ENCODE data around the gene PRKCZ. TPM values are rescaled to one million over a fixed set of nuclear protein-coding genes. Genes with fewer than 3 reads are reported as not detected.
"Not testable (repeated sequence)": the region's sequence is repeated elsewhere in the genome, so short reads cannot be mapped to it uniquely, and the experiment has no call there.

Gene PRKCZ
- total RNA-seq, 1 donor from 2014 or later: 33.4 TPM

DNA sequence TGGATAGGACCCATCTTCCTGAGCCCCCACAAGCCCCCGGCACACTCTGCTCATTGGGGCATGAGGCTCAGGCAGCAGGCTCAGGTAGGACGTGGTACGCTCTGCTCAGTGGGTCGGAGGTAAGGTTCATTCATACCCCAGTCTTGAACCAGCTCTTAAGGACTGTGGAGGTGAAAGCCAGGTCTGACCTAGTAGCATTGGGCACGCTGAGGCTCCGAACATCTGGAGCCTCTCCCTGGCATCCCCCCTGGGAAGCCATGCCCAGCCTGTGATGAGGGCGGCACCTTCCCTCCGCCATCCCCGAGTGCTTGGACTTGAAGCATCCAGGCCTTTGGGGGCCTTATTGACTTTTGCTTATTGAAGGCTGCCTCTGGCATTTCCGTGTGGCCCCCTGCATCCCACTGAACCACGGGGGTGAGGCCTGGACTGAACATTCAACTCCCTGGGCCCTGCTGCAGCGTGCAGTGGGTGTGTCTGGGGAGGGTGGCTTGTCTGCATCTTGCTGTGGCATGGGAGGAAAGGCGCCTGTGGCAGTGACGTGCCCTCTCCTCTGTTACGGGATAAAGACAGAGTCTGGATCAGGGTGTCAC is 94.4 kb downstream of the PRKCZ start:
- DNase-seq (ENCODE audit: low spot score): no peak
- no peaks in the 10 kb centered on the region for H3K4me1 ChIP-seq
- no peak overlapping the region for H3K4me2 ChIP-seq
- H2AFZ ChIP-seq (replicated peaks): no peak overlapping the region
- no peaks in the 10 kb centered on the region for H3K9me3 ChIP-seq (ENCODE audit: low read depth)
- H3K27me3 ChIP-seq: no peaks in the 10 kb centered on the region
- Mint-ChIP-seq H3K27me3 (ENCODE audit: insufficient read depth, low read depth) (peaks cover 2% of the 10 kb centered on the region), H3K4me1 (peaks cover 6% of the 10 kb centered on the region), H3K9me3 (no peaks in the 10 kb centered on the region), H3K27ac (no peak overlapping the region), H3K36me3 (no peaks in the 10 kb centered on the region), H3K4me3 (no peak overlapping the region)
- H3K9ac ChIP-seq: no peak overlapping the region
- no peaks in the 10 kb centered on the region for H3F3A ChIP-seq (ENCODE audit: low read depth)
- H3K79me2 ChIP-seq (ENCODE audit: low read depth): no peaks in the 10 kb centered on the region
- no peak overlapping the region for H3K4me3 ChIP-seq
- H3K36me3 ChIP-seq: no peaks in the 10 kb centered on the region
- TF ChIP-seq EZH2phosphoT487 (IDR thresholded peaks at IDR 0.05) (no peak), EZH2 (IDR thresholded peaks at IDR 0.05) (no peak)
- TF ChIP-seq, protein P1, sequence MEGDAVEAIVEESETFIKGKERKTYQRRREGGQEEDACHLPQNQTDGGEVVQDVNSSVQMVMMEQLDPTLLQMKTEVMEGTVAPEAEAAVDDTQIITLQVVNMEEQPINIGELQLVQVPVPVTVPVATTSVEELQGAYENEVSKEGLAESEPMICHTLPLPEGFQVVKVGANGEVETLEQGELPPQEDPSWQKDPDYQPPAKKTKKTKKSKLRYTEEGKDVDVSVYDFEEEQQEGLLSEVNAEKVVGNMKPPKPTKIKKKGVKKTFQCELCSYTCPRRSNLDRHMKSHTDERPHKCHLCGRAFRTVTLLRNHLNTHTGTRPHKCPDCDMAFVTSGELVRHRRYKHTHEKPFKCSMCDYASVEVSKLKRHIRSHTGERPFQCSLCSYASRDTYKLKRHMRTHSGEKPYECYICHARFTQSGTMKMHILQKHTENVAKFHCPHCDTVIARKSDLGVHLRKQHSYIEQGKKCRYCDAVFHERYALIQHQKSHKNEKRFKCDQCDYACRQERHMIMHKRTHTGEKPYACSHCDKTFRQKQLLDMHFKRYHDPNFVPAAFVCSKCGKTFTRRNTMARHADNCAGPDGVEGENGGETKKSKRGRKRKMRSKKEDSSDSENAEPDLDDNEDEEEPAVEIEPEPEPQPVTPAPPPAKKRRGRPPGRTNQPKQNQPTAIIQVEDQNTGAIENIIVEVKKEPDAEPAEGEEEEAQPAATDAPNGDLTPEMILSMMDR (IDR thresholded peaks at IDR 0.05): no peak
- no peaks in the 10 kb centered on the region for H4K20me1 ChIP-seq (ENCODE audit: low read depth)
- no peak overlapping the region for H3K27ac ChIP-seq

DNA sequence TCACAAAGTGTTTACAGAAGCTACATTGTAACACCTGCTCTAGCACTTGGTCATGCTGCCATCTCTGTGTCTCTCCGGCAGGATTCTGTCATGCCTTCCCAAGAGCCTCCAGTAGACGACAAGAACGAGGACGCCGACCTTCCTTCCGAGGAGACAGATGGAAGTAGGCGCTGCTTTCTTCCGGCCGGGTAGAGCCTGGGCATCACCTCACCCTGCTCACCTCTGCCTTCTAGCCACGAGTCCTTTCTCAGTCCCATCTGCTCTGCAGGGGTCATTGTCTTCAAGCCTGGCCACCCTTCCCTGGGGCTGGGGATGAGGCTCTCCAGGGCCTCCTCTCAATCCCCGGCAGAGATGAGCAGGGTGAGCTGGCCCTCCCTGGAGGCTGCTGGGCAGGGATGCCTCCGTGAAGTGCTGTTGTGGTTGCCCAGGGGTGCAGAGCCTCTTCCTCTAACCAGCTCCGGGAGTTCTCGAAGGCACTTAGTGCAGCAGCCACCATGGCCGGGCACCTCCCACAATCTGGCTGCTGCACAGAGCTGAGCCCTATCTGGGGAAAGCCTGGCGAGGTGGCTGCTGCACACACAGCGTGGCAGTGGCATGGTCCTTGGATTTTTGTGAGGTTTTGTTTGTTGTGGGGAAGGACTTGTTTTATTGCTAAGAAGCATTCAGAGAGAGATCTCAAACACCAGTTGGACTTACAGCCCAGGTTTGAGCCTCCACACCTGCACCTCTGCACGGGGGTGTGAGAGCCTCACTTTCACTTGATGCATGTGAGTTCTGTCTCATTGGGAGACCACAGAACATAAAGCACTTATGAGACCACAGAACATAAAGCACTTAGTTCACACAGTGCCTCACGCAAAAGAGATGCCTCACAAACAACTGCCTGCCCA is 96.0 kb downstream of the PRKCZ start:
- no peak overlapping the region for H3K4me3 Mint-ChIP-seq
- H3K27me3 Mint-ChIP-seq (ENCODE audit: insufficient read depth, low read depth): peaks cover 2% of the 10 kb centered on the region
- H3K27me3 ChIP-seq: no peaks in the 10 kb centered on the region
- no peaks in the 10 kb centered on the region for H3K36me3 Mint-ChIP-seq
- no peaks in the 10 kb centered on the region for H3F3A ChIP-seq (ENCODE audit: low read depth)
- no peak overlapping the region for H3K27ac Mint-ChIP-seq
- no peak overlapping the region for H3K27ac ChIP-seq
- H3K4me1 Mint-ChIP-seq: no peaks in the 10 kb centered on the region
- DNase-seq (ENCODE audit: low spot score): no peak
- no peak overlapping the region for H3K9ac ChIP-seq
- no peak overlapping the region for H2AFZ ChIP-seq (replicated peaks)
- H3K4me1 ChIP-seq: no peaks in the 10 kb centered on the region
- H4K20me1 ChIP-seq (ENCODE audit: low read depth): no peaks in the 10 kb centered on the region
- TF ChIP-seq EZH2 (IDR thresholded peaks at IDR 0.05) (no peak), EZH2phosphoT487 (IDR thresholded peaks at IDR 0.05) (no peak)
- TF ChIP-seq, protein P1 (IDR thresholded peaks at IDR 0.05): no peak
- H3K36me3 ChIP-seq: no peaks in the 10 kb centered on the region
- no peaks in the 10 kb centered on the region for H3K9me3 ChIP-seq (ENCODE audit: low read depth)
- H3K9me3 Mint-ChIP-seq: no peaks in the 10 kb centered on the region
- no peaks in the 10 kb centered on the region for H3K79me2 ChIP-seq (ENCODE audit: low read depth)
- no peak overlapping the region for H3K4me3 ChIP-seq
- no peak overlapping the region for H3K4me2 ChIP-seq

DNA sequence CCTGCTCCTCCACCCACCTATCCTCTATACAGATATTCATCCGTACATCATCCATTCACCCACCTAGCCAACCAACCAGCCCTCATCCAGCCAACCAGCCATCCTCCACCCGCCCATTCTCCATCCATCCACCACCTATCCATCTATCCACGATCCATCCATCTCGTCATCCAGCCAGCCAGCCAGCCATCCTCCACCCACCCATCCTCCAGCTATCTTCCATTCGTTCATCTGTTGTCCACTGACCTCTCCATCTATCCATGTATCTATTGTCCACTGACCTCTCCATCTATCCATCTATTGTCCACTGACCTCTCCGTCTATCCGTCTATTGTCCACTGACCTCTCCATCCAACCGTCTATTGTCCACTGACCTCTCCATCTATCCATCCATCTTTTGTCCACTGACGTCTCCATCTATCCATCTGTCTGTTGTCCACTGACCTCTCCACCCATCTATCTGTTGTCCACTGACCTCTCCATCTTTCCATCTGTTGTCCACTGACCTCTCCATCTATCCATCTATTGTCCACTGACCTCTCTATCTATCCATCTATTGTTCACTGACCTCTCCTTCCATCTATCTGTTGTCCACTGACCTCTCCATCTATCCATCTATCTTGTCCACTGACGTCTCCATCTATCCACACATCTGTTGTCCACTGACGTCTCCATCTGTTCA is 96.8 kb downstream of the PRKCZ start:
- H2AFZ ChIP-seq (replicated peaks): no peak overlapping the region

DNA sequence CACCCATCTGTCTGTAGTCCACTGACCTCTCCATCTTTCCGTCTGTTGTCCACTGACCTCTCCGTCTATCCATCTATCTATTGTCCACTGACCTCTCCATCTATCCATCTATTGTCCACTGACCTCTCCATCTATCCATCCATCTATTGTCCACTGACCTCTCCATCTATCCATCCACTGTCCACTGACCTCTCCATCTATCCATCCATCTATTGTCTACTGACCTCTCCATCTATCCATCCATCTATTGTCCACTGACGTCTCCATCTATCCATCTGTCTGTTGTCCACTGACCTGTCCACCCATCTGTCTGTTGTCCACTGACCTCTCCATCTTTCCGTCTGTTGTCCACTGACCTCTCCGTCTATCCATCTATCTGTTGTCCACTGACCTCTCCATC is 97.7 kb downstream of the PRKCZ start:
- H3K9me3 ChIP-seq (ENCODE audit: low read depth); H3K9me3 Mint-ChIP-seq; H3K27me3 Mint-ChIP-seq (ENCODE audit: insufficient read depth, low read depth); H2AFZ ChIP-seq (replicated peaks); H3K4me2 ChIP-seq; H3K4me1 Mint-ChIP-seq; H3K4me3 ChIP-seq; H3F3A ChIP-seq (ENCODE audit: low read depth); H3K79me2 ChIP-seq (ENCODE audit: low read depth); H3K9ac ChIP-seq; H3K36me3 Mint-ChIP-seq; H3K4me3 Mint-ChIP-seq; H3K27ac Mint-ChIP-seq; DNase-seq (ENCODE audit: low spot score); H3K36me3 ChIP-seq; H4K20me1 ChIP-seq (ENCODE audit: low read depth); H3K4me1 ChIP-seq; H3K27ac ChIP-seq; H3K27me3 ChIP-seq: not testable (repeated sequence)

More for the DNA sequence above, 96.8 kb downstream of the PRKCZ start:
- DNase-seq (ENCODE audit: low spot score): no peak
- Histone ChIP-seq H3F3A (ENCODE audit: low read depth) (no peaks in the 10 kb centered on the region), H3K4me1 (no peaks in the 10 kb centered on the region), H3K79me2 (ENCODE audit: low read depth) (no peaks in the 10 kb centered on the region), H3K36me3 (no peaks in the 10 kb centered on the region), H3K4me2 (no peak overlapping the region), H3K9me3 (ENCODE audit: low read depth) (no peaks in the 10 kb centered on the region), H3K27ac (no peak overlapping the region), H4K20me1 (ENCODE audit: low read depth) (no peaks in the 10 kb centered on the region), H3K9ac (no peak overlapping the region), H3K27me3 (no peaks in the 10 kb centered on the region), H3K4me3 (no peak overlapping the region)
- Mint-ChIP-seq H3K36me3 (no peaks in the 10 kb centered on the region), H3K27me3 (ENCODE audit: insufficient read depth, low read depth) (peaks cover 2% of the 10 kb centered on the region), H3K4me3 (no peak overlapping the region), H3K4me1 (no peaks in the 10 kb centered on the region), H3K27ac (no peak overlapping the region), H3K9me3 (no peaks in the 10 kb centered on the region)
- TF ChIP-seq, protein P1 (IDR thresholded peaks at IDR 0.05): no peak
- TF ChIP-seq EZH2 (IDR thresholded peaks at IDR 0.05) (no peak), EZH2phosphoT487 (IDR thresholded peaks at IDR 0.05) (no peak)

Measured in neural progenitor cell (in vitro differentiated cells).